D341Med (cell line): Measurements from ENCODE around the gene TMEM87A.

Experiments
- DNase-seq: peaks from one replicate; pipeline ENCODE4 v3.0.0; 2012; ENCODE audit warnings: low spot score

TMEM87A gene

DNA sequence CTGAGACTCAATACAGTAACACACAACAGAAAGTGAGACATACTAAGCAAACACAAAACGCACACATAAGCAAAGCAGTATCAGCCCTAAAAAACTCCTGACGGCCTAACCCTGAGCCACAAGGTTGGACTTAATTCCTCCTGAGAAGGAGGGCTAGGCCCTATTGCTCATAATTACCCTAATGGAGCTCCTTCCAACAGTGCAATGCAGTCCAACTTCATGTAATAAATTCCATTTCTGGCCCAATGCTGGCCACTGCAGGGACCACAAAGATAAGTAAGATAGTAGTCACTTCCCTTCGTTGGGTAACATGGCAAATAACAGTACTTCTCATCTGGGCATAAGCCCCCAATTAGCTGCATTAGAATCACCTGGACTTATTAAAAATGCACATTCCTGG is 69.3 kb downstream of the TMEM87A start:
- no peak for DNase-seq

DNA sequence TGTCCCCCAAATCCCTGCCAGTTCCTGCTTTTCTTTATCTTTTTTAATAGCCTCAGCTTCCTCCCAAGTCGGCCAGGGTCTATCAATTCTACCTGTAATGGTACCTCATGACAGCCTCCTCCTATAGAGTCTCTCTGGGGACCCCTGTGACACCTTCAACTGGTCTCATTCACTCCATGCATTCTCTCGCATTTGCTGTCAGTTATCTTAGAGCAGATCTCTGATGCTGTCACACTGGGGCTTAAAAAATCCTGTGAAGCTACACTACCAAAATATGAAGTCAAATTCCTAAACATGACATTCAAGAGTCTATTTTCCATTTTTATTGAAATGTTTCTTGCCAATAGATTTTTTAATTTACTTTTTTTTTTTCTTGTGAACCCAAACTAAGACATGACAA is 70.6 kb downstream of the TMEM87A start:
- no peak for DNase-seq

DNA sequence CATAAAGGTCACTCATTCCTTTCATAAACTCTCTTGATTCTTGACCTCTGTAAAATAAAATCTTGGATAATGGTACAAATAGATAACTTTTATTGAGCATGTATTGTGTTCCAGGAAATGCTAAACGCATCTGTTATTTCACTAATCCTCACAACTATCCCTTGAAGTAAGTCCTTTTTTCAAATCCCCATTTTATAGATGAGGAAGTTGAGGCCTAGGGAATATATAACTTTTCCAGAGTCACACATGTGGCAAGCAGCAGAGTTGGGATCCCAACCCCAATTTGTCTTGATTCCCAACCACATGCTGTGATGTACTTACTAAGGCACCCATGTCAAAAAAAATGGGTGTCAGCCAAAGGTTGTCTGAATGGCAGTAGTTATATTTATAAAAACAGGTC is 71.4 kb downstream of the TMEM87A start:
- DNase-seq: no peak

DNA sequence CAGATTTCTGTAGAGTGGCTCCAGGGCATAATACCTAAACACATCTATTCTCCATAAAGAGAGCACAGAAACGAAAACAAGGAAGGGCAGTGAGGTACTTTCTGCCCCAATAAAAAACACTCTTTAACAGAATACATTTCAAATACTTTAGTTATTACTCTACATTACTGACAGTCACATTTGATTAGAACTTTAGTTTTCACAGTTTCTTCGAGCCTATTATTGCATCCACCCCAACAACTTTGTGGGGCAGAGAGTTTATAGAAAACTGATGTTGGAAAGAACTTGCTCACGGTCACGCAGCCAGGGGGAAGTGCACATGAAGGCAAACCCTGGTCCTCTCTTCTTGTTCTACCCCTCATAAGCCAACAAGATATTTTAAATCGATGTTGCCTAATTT is 74.1 kb downstream of the TMEM87A start:
- DNase-seq: no peak

DNA sequence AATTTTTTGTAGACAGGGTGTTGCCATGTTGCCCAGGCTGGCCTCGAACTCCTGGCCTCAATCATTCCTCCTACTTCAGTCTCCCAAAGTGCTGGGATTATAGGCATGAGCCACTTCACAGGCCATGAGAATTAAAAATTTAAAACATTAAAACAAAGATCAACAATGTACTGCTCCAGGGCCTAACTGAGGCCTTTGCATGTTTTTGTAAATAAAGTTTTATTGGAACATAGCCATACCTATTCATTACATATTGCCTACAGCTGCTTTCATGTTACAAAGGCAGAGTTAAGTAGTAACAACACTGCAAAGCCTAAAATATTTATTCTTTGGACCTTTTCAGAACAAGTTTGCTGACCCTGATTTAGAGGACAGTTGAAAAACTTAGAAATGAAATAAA is 74.7 kb downstream of the TMEM87A start:
- DNase-seq: no peak

DNA sequence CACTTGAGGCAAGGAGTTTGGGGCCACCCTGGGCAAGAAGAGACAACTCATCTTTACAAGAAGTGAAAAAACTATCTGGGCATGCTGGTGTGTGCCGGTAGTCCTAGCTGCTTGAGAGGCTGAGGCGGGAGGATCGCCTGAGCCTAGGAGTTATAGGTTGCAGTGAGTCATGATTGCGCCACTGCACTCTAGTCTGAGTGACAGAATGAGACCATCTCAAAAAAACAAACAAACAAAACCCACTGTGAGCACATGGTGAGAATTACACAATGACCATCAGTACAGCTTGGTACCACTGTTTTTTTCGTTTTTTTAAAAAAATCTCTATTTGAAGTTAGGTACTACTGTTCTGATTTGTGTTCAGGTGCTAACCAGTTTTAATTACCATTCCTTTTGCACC is 78.7 kb downstream of the TMEM87A start:
- no peak for DNase-seq

DNA sequence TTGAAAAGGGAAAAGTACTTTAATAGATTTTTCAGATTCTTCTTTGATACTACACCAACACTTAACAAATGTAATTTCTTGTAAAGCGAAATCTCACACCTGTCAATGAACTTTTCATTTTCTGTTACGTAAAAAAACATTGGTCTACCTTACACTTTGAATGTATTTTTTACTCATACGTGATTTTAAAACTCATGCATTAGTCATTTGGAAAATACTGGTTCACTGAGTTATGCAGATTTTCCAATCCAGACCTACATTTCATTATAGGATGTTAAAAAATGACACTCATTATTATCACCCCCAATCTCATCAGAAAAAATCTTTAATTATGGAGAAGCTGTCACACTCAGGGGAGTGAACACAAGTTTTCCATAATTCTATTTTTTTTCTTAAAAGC is 79.8 kb downstream of the TMEM87A start:
- no peak for DNase-seq

DNA sequence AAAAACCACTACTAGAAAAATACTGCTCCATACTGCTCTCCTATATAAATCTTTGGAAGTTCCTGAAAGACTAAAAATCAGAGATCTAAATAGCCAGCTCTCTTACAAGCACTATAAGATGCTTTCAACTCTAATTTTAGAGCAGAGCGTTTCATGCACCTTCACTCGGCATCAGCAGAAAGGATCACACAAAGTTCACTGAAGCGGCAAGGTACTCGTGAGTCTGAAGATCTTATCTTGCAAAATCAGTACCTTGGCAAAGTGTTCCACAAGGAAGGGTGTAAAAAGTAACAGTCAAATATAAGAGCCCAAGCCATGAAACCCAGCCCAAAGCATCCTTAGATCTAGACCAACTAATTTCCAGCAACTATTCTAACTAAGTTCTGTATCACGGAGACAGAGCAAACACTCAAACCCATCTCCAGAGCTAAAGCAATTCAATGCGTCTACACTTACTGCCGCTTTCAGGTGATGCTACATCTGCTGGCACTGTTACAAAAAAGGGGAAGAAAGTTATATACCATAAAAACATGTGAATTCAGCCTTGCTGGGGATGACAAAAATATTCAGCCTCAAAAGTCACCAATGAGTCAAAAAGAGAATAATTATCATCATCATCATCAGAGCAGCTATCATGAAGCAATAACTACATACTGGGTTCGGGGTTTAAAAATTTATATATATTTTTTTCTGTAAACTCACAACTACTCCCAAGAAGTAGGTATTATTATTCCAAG is 81.5 kb downstream of the TMEM87A start:
- no peak for DNase-seq

DNA sequence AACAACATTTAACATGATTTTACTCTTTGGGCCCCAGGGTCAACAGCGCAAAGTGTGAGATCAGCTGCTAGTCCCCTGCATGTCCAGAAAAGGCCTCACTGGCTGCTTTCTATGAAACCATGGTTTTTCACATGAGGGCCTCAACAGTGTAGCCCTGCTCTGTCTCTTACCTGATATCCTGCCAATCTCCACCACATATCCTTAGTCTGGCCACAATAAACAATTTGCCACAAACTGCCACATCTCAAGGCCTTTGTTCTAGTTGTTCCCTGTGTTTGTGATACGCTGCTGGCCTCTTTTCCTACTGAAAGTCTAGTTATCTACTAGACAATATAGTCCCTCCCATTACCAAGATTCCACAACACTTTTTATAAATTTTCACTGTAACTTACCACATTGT is 82.9 kb downstream of the TMEM87A start:
- no peak for DNase-seq

DNA sequence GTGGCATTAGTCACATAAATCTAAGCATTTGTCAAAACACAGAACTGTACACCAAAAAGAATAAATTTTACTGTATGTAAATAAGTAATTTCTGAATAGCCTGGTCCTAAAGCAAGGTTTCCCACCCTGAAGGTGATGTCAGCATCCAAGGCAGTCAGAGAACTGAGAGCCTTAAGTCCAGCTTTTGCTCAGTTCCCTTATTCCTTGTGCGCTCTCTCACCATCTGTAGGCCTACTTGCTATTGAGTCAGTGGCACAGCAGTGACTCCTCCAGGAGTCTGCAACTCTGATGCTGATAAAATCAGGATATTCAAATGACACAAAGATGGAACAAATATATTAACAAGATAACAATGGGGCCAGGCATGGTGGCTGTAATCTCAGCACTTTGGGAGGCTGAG is 87.4 kb downstream of the TMEM87A start:
- no peak for DNase-seq

DNA sequence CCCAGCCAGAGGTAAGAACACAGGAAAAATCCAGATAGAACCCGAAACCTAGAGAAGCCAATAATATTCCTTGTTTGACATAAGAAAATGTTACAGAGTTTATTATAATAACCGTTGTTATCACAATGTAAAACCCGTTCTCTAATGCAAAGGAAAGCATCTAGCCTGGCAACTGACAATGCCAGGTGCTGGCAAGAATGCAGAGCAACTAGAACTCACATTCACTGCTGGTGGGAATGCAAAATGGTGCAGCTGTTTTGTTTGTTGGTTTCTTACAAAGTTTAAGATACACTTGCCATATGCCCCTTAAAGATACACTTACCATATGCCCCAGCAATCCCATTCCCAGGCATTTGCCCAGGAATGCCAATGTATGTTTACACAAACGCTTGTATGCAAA is 88.5 kb downstream of the TMEM87A start:
- no peak for DNase-seq

DNA sequence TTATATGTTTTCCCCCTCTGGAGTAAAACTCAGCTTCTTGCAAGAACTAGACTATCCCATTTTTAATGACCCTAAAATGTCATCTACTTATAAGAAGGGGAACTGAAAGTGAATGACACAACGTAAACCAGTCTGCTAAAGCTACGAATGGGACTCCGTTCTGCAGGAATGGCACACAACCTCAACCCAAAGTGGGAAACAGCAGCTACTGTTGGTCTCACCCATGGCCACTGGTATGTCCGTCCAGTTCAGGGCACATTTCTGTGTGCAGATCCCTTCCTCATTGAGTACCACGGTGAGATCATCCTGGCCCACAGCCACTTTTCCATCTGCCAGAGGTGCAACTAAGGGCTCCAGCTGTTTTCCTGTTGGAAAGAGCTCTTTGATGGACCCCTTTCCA is 88.9 kb downstream of the TMEM87A start:
- no peak for DNase-seq

DNA sequence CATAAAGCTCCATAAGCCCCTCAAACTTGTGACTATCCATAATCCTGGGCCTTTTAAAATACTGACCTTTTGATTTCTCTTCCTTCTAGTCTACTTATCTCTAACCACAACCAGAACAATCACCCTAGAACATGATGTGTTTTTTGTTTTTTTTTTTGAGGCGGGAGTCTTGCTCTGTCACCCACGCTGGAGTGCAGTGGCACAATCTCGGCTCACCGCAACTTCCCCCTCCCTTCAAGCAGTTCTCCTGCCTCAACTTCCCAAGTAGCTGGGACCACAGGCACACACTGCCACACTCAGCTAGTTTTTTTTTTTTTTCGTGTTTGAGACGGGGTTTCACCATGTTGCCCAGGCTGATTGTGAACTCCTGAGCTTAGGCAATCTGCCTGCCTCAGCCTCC is 90.3 kb downstream of the TMEM87A start:
- no peak for DNase-seq

DNA sequence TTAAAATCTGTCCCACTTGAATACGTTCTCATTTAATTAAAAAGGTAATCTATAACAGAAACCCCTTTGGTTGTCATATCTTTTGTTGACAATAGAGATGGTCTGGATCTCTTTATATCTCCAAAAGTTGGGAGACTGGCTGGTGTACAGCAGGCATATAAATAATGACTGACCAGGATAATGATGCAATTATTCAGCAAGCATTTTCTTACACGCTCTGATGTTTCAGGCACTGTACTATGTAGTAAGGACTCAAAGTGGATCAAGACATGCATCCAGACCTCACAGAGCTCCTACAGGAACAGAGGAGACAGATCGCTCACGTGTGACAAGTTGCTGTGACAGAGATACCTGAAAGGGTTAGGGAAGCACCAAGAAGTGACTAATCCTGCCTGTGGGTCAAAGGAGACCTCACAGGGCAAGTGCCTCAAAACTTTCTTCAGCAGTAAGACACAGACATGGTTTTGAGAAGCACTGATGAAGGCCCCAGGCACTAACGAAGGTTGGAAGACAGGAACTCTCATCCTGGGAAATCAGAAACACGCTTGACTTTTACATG is 90.8 kb downstream of the TMEM87A start:
- DNase-seq: no peak

DNA sequence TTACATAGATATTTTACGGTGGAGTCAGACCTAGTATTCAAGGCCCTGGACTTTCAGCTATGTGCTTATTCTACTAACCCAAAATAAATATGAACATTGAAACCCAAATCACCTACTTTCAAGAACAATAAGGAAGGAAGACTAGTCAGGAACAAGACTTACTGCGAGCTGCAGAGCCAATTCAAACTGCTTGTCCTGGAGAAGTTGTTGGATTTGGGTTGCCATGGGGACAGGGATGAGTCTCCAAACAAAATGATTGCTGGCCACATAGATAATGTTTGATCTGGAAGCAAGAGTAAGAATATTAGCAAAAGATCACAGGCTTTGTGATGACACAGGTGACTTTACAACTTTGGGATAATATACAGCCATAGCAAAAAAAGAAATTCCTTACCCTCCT is 95.2 kb downstream of the TMEM87A start:
- no peak for DNase-seq

DNA sequence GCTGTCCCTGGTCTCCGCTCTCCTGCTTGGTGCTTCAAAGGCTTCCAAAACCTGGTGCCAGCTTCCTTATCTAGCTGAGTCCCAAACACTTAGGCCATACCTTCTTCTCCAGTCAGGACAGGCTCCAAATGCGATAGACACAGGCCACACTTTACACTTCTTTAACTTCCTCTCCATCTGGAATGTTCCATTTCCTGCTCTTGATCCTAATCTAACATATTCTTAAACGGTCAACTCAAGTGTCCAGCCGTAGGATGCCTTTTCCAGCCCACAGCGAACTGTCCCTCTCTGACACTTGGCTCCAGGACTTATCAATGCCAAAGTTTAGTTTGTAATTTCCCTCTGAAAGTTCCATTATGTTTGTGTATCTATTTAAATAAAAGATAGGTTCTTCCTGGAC is 97.6 kb downstream of the TMEM87A start:
- DNase-seq: no peak

DNA sequence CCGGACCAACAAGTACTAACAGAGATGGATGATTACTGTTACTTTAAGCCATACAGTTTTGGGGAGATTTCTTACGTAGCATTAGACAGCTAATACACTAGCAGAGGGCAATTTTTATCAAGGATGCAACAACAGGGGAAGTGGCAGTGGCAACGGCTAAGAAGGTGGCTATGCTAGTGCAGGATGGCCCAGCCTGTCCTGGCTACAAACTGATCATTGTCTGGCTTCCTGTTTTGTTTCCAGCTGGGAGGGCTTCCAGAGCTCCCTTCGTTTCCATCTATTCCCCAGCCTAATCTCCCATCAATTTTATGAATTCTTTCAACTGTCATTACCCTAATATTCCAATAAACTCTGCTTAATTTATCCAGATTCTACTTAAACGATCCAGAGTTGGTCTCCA is 100.8 kb downstream of the TMEM87A start:
- no peak for DNase-seq

DNA sequence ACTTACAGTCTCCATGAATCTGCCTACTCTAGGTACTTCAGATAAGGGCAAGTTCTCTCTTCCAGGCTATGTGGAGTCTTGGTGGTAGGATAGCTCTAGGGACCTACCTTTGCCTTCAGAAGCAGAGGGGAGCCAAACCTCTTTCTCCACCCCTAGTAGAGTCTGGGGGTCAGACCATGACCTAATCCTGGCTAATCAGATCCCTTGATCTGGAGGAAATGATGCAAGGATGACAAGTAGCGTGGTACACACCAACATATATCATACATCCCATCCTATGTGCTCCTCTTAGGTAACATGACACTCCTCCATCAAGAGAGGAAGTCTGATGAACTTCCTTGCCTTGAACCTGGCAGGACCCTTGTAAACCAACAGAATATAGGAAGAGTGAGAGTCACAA is 101.4 kb downstream of the TMEM87A start:
- DNase-seq: no peak

DNA sequence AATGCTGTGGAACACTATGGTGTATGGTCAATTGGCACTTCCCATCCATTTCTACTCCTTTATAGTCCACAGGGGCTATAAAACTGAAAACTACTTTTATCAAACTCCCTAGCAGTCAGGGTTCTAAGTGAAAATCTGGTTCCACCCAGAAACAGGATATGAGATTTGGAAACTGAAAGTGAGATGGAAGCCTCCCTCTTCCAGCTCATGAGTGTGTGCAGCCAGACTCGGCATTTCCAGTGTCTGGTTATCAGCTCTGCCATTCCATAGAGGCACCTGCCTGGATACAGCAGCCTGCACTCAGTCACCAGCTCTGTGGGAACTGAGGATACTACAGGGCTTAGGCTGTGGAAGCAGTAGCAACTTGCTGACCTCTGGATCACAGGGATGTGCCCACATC is 102.1 kb downstream of the TMEM87A start:
- DNase-seq: no peak

DNA sequence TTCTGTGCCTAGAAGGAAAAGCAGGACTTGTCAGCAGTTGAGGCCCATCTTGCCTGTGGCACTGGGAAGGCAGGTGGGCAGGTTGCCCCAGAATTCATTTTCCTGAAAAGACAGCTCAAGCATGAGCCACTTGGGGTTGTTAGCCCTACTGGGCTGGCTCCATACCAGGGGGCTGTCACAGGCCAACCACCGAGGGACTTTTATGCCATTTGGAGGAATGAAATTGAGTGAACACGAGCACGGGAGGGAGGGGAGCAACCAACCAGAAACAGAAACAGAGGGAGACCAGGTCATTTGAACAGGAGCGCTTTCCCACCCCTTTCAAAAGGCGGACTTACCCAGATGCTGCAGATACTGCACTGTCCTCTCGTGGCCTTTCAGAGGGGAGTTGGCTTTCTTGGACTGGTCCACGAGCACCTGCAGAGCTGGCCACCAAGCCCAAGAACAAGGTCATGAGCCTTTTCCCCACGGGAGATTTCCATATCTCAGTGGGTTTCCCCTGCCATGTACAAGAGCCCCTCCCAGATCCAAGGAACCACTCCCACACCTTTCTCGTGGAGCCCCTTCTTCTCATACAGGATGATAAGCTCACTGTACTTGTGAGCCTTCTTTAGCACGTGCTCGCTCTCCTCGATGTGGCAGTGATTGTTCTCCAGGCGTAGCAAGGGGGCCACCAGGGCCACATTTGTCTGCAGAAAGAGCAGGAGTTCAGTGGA is 106.8 kb downstream of the TMEM87A start:
- DNase-seq: no peak

DNA sequence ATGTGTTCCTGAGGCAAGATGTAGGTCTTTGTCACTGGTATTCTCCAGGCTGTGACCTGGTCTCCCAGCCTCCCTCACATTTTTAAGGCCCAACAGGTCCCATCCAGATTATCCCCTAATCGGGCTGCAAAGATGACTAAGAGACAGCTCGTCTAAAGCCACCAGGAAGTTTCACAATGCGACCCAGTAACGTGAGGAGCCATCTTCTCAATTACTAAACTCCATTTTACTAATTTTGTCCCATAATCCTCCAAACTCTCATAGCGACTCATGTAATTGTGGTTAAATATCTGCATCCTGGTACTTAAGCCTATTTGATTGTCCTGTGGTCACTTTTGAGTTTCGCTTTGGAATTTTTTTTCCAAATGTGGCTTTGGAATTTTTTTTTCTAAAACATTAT is 108.1 kb downstream of the TMEM87A start:
- no peak for DNase-seq

DNA sequence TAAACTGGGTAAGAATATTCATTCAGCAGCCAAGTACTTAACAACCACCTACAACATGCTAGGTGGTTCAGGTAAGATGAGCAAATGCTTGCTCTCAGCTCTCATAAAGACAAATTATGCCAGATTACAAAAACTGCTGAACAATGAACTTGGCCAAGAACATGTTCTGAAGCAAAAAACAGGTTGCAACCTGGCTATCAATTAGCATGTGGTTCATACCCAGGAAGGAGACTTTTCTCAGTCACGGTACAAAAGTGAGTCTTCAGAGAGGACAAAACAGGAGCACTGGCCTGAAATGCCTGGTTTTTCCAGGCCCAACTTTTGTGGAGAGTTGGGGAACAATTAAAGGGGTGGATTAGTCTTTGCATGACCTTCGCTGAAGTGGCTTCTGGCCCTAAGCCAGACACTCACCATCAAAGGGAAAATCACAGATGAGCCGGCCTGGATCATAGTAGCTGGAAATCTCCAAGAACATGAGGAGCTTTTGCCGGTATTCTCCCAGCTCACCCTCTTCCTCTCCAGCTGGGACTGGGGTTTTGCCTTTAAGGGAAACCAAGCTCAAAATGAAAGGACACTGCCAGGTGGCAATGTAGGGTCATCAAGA is 109.2 kb downstream of the TMEM87A start:
- DNase-seq: no peak

DNA sequence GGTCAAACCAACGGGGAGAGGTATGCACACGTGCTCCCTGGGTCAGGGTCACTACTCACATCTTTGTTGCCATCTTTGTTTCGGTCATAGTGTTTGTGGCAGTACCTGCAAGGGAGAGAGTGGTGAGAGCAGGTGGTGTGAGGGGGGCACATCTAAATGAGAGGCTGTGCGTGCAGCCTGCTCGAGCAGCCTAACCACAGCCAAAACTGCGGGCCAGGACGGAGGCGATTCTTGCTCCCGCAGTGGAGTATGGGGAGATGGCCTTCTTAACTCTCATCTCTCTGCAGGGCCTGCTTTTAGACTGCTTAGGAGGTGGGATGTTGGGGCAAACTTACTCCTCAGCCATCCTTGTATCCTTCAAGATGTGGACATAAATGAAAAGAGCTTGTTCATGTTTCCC is 109.9 kb downstream of the TMEM87A start:
- DNase-seq: no peak
